H1 (cell line): ENCODE data around the gene STIM1. TPM values are rescaled to one million over a fixed set of nuclear protein-coding genes. Genes with fewer than 3 reads are reported as not detected.

Source experiments
- CTCF ChIA-PET: fragments of 300-600 bp; sonication (Branson Sonifier 250); formaldehyde crosslinking; loops from one replicate; lab custom pipeline; 2021; ENCODE audit not compliant: partially characterized antibody; lab: Charles Lee
- POLR2A ChIA-PET: fragments of 300-600 bp; sonication (Branson Sonifier 250); formaldehyde crosslinking; loops from one replicate; lab custom pipeline; 2021; ENCODE audit warnings: inconsistent platforms; ENCODE audit not compliant: partially characterized antibody; lab: Charles Lee
- DNase-seq, 2 experiments: peaks; one replicate each; pipeline versions ENCODE4 v3.0.0 to v3.0.0-alpha.2; 2010 to 2022; ENCODE audit warnings: low spot score in 2 of 2, low read depth in 1 of 2, mixed read lengths in 1 of 2
- FAIRE-seq: peaks from 2 replicates; lab custom pipeline; 2011; peaks lifted over from hg19 to GRCh38; lab: Jason Lieb, UNC
- H2AFZ ChIP-seq: 2 replicates; pipeline ENCODE4 v1.8.1; 2012; ENCODE audit warnings: low read length, inconsistent platforms
- H2AK5ac ChIP-seq: 2 replicates; pipeline ENCODE4 v1.6.1; 2013; ENCODE audit warnings: low read depth, low read length
- H2BK120ac ChIP-seq: replicated peaks from 2 replicates; pipeline ENCODE3; 2013; ENCODE audit warnings: low read depth, low read length, inconsistent platforms
- H2BK12ac ChIP-seq: 2 replicates; pipeline ENCODE4 v1.6.1; 2013; ENCODE audit warnings: low read depth, low read length
- H2BK15ac ChIP-seq: 2 replicates; pipeline ENCODE4 v1.6.1; 2013; ENCODE audit warnings: low read length
- H2BK20ac ChIP-seq: 2 replicates; pipeline ENCODE4 v1.6.1; 2013; ENCODE audit warnings: low read length
- H2BK5ac ChIP-seq: 2 replicates; pipeline ENCODE4 v1.6.1; 2013; ENCODE audit warnings: low read depth, low read length
- H3K14ac ChIP-seq: 2 replicates; pipeline ENCODE4 v1.6.1; 2013; ENCODE audit warnings: inconsistent platforms; ENCODE audit not compliant: insufficient read length
- H3K18ac ChIP-seq: 2 replicates; pipeline ENCODE4 v1.6.1; 2013; ENCODE audit warnings: low read length; ENCODE audit errors: extremely low read depth
- H3K23ac ChIP-seq: 2 replicates; pipeline ENCODE4 v1.6.1; 2013; ENCODE audit warnings: inconsistent platforms; ENCODE audit not compliant: insufficient read length
- H3K23me2 ChIP-seq: 2 replicates; pipeline ENCODE4 v1.6.1; 2013; ENCODE audit warnings: low read depth, low read length
- H3K27ac ChIP-seq: 2 replicates; pipeline ENCODE4 v1.6.1; 2011; ENCODE audit warnings: low read depth, low read length, inconsistent platforms
- H3K27me3 ChIP-seq, 4 experiments: replicated peaks in 1 of 4; 1 replicate in 1 of 4; 2 replicates in 3 of 4; pipeline versions ENCODE4 v1.6.1 to v1.8.1; 2011 to 2013; ENCODE audit warnings: low read length in 3 of 4, mild to moderate bottlenecking in 3 of 4, inconsistent platforms in 2 of 4, mixed read lengths in 2 of 4, moderate library complexity in 1 of 4; ENCODE audit not compliant: control insufficient read depth in 3 of 4, insufficient read depth in 3 of 4; ENCODE audit errors: extremely low read depth in 1 of 4
- H3K36me3 ChIP-seq, 4 experiments: 2 replicates each; pipeline versions ENCODE4 v1.6.1 to v1.8.1; 2011 to 2013; ENCODE audit warnings: mild to moderate bottlenecking in 4 of 4, low read length in 3 of 4, moderate library complexity in 2 of 4, control low read depth in 1 of 4, inconsistent platforms in 1 of 4; ENCODE audit not compliant: insufficient read depth in 4 of 4, control insufficient read depth in 2 of 4
- H3K4ac ChIP-seq: replicated peaks from 2 replicates; pipeline ENCODE3; 2013; ENCODE audit warnings: low read length, low read depth, mixed read lengths, inconsistent platforms; ENCODE audit not compliant: insufficient read length
- H3K4me1 ChIP-seq, 4 experiments: replicated peaks in 1 of 4; 1 replicate in 1 of 4; 2 replicates in 3 of 4; pipeline versions ENCODE4 v1.6.1 to v1.8.1; 2011 to 2013; ENCODE audit warnings: low read length in 3 of 4, inconsistent platforms in 2 of 4, mixed read lengths in 1 of 4; ENCODE audit not compliant: insufficient read depth in 4 of 4, control insufficient read depth in 3 of 4
- H3K4me2 ChIP-seq, 2 experiments: 2 replicates each; pipeline versions ENCODE4 v1.6.1 to v1.8.1; 2011 to 2013; ENCODE audit warnings: low read depth in 2 of 2, low read length in 2 of 2, control low read depth in 1 of 2, inconsistent platforms in 1 of 2, mild to moderate bottlenecking in 1 of 2; ENCODE audit not compliant: insufficient read depth in 1 of 2
- H3K4me3 ChIP-seq, 4 experiments: fragments of 200-600, 300-600 bp in 1 of 4; sonication (generic), shearing (Covaris generic), sonication (Bioruptor Twin) in 1 of 4; 2 replicates each; pipeline versions ENCODE4 v1.5.1 to v1.8.1; 2011 to 2016; ENCODE audit warnings: low read length in 4 of 4, low read depth in 3 of 4, control low read depth in 2 of 4, inconsistent platforms in 2 of 4, mild to moderate bottlenecking in 2 of 4, mixed read lengths in 1 of 4, moderate library complexity in 1 of 4; ENCODE audit not compliant: insufficient read depth in 2 of 4; ENCODE audit errors: extremely low read depth in 1 of 4
- H3K56ac ChIP-seq: replicated peaks from 2 replicates; pipeline ENCODE3; 2013; ENCODE audit warnings: low read depth, mild to moderate bottlenecking, mixed read lengths, low read length, inconsistent platforms; ENCODE audit not compliant: insufficient read length
- H3K79me1 ChIP-seq: 2 replicates; pipeline ENCODE4 v1.6.1; 2013; ENCODE audit warnings: low read depth, low read length, control low read depth
- H3K79me2 ChIP-seq, 2 experiments: 2 replicates each; pipeline versions ENCODE4 v1.6.1 to v1.8.1; 2012 to 2013; ENCODE audit warnings: low read length in 2 of 2, mild to moderate bottlenecking in 2 of 2, inconsistent platforms in 1 of 2; ENCODE audit not compliant: insufficient read depth in 2 of 2, control insufficient read depth in 1 of 2
- H3K9ac ChIP-seq, 4 experiments: replicated peaks in 1 of 4; 1 replicate in 1 of 4; 2 replicates in 3 of 4; pipeline versions ENCODE4 v1.6.1 to v1.8.1; 2011 to 2013; ENCODE audit warnings: low read depth in 3 of 4, low read length in 3 of 4, control low read depth in 2 of 4, mild to moderate bottlenecking in 2 of 4, moderate library complexity in 2 of 4, inconsistent platforms in 1 of 4; ENCODE audit errors: extremely low read depth in 1 of 4
- H3K9me3 ChIP-seq, 2 experiments: 2 replicates each; pipeline versions ENCODE4 v1.6.1 to v1.8.1; 2012 to 2013; ENCODE audit warnings: mild to moderate bottlenecking in 2 of 2, moderate library complexity in 2 of 2, control low read depth in 1 of 2, inconsistent platforms in 1 of 2, low read depth in 1 of 2, low read length in 1 of 2, mixed read lengths in 1 of 2; ENCODE audit not compliant: insufficient read depth in 2 of 2
- H4K20me1 ChIP-seq, 2 experiments: replicated peaks in 1 of 2; 2 replicates each; pipeline versions ENCODE3 to v1.8.1; 2011 to 2013; ENCODE audit warnings: inconsistent platforms in 2 of 2, low read length in 2 of 2, mild to moderate bottlenecking in 1 of 2; ENCODE audit not compliant: insufficient read depth in 2 of 2, control insufficient read depth in 1 of 2
- H4K5ac ChIP-seq: 2 replicates; pipeline ENCODE4 v1.6.1; 2013; ENCODE audit warnings: low read length, low read depth, mixed read lengths, inconsistent platforms; ENCODE audit not compliant: insufficient read length
- H4K8ac ChIP-seq: 2 replicates; pipeline ENCODE4 v1.8.0; 2013; ENCODE audit warnings: mild to moderate bottlenecking, moderate library complexity, low read length, inconsistent platforms; ENCODE audit not compliant: insufficient read depth; ENCODE audit errors: extremely low read depth
- H4K91ac ChIP-seq: replicated peaks from 2 replicates; pipeline ENCODE3; 2013; ENCODE audit warnings: low read length, mixed read lengths, inconsistent platforms; ENCODE audit not compliant: insufficient read length
- CBX8 ChIP-seq: fragments of 300-800, 300-1000 bp; sonication (generic); IDR thresholded peaks from 2 replicates; pipeline ENCODE4 v1.7.1; 2016; ENCODE audit warnings: low read depth, low read length, borderline replicate concordance
- CEBPB ChIP-seq: IDR thresholded peaks from 2 replicates; pipeline ENCODE4 v1.6.1; 2012; ENCODE audit warnings: low read depth, low read length
- CREB1 ChIP-seq: IDR thresholded peaks from 2 replicates; pipeline ENCODE4 v1.6.1; 2012; ENCODE audit warnings: inconsistent platforms
- EGR1 ChIP-seq: IDR thresholded peaks from 2 replicates; pipeline ENCODE4 v1.6.1; 2011; ENCODE audit warnings: low read depth, low read length, borderline replicate concordance
- JUN ChIP-seq: IDR thresholded peaks from 2 replicates; pipeline ENCODE4 v1.6.1; 2011; ENCODE audit warnings: low read depth, mild to moderate bottlenecking, improper control_type of control experiment, low read length
- KDM5A ChIP-seq: fragments of 200-600 bp; IDR thresholded peaks from 2 replicates; pipeline ENCODE4 v1.7.1; 2012; ENCODE audit warnings: mild to moderate bottlenecking, low read length, inconsistent platforms, mixed read lengths
- NRF1 ChIP-seq: IDR thresholded peaks from 2 replicates; pipeline ENCODE4 v1.6.1; 2011; ENCODE audit warnings: mild to moderate bottlenecking, low read depth, low read length, improper control_type of control experiment
- POU5F1 ChIP-seq: IDR thresholded peaks from 2 replicates; pipeline ENCODE4 v1.6.1; 2011; ENCODE audit warnings: low read depth, mild to moderate bottlenecking, low read length, moderate library complexity
- RBBP5 ChIP-seq: IDR thresholded peaks from 2 replicates; pipeline ENCODE4 v1.7.1; 2012; ENCODE audit warnings: low read depth, mild to moderate bottlenecking, inconsistent platforms, low read length, moderate library complexity, borderline replicate concordance
- RXRA ChIP-seq: IDR thresholded peaks from 2 replicates; pipeline ENCODE4 v1.6.1; 2011; ENCODE audit warnings: low read depth, mild to moderate bottlenecking, low read length, moderate library complexity; ENCODE audit not compliant: insufficient read depth
- SIRT6 ChIP-seq: IDR thresholded peaks from one replicate; pipeline ENCODE4 v1.7.1; 2012; ENCODE audit warnings: low read length, inconsistent platforms
- SP1 ChIP-seq: IDR thresholded peaks from 2 replicates; pipeline ENCODE4 v1.6.1; 2011; ENCODE audit warnings: low read depth, low read length
- SP2 ChIP-seq: IDR thresholded peaks from 2 replicates; pipeline ENCODE4 v1.6.1; 2012; ENCODE audit warnings: mild to moderate bottlenecking, low read length, inconsistent platforms
- SRF ChIP-seq: IDR thresholded peaks from 2 replicates; pipeline ENCODE4 v1.6.1; 2011; ENCODE audit warnings: mild to moderate bottlenecking, low read depth, low read length, moderate library complexity
- TCF12 ChIP-seq: IDR thresholded peaks from 2 replicates; pipeline ENCODE4 v1.6.1; 2011; ENCODE audit warnings: low read depth, mild to moderate bottlenecking, low read length
- WGBS, 2 experiments: shearing (Covaris generic) in 1 of 2; methylation state at CpG; one replicate each; pipeline versions ENCODE4 v1.1.6 to v1.1.7; 2013 to 2015; ENCODE audit warnings: low lambda C conversion rate in 2 of 2, mixed read lengths in 2 of 2, inconsistent platforms in 1 of 2, low coverage in 1 of 2, missing lambda C conversion rate in 1 of 2; ENCODE audit not compliant: insufficient replicate concordance in 2 of 2, insufficient coverage in 1 of 2, insufficient read length in 1 of 2; ENCODE audit errors: extremely low coverage in 1 of 2, missing lambda C conversion rate in 1 of 2; 5-methylcytosine and 5-hydroxymethylcytosine counted together
- polyA plus RNA-seq, 7 experiments: library from polyadenylated mRNA; depleted of rRNA in 3 of 7; stranded (reverse) in 5 of 7; unstranded in 2 of 7; fragments of >200 nt in 5 of 7; fragments of 200-250 nt in 2 of 7; gene quantifications; 1 replicate in 5 of 7; 2 replicates in 1 of 7; 4 replicates in 1 of 7; pipeline versions ENCODE4 v1.2.1 to v1.2.3, GENCODE V29; 2011 to 2013; ENCODE audit warnings: missing spikeins in 2 of 7, mixed read lengths in 2 of 7
- total RNA-seq: library from RNA; stranded (reverse); fragmentation: NEBNext Ultra II Directional; extraction: Animal tissue kit (Norgen Biotek cat#: 25700); gene quantifications from 2 replicates; pipeline ENCODE4 v1.2.1, GENCODE V29; 2021

Gene STIM1
- total and polyA plus RNA-seq, 2 of the 8 experiments (the other 6 are each of a cell fraction or from before 2014, with no cell fraction given): 11.1 to 12.2 TPM

GRCh38 chr11:3903207-3903896, 47.9 kb downstream of the STIM1 start:
- DNase-seq (no peak), FAIRE-seq (no peak)
- H3K27me3 ChIP-seq: no peaks in the 10 kb centered on the region
- no peak overlapping the region for H3K9ac ChIP-seq
- peaks cover 0 to 5% (median 0%) of the 10 kb centered on the region in 4 experiments; a peak in 1 of 7 replicates for H3K4me1 ChIP-seq
- no peak overlapping the region for H3K18ac ChIP-seq
- H3K4me2 ChIP-seq: no peak overlapping the region
- POLR2A ChIA-PET: no interaction called here
- CTCF ChIA-PET: interaction anchor here (0.8 to 2.6 kb wide), 3 partner anchors 21 to 49 kb away, joined by 4 to 14 read pairs (median 6); partner anchors contain the start of gene STIM1
- H2BK12ac ChIP-seq: no peak overlapping the region
- no peak overlapping the region for H2BK15ac ChIP-seq
- H4K91ac ChIP-seq: no peak overlapping the region
- H3K14ac ChIP-seq: no peak overlapping the region
- H2AK5ac ChIP-seq: no peak overlapping the region
- peaks cover 3 to 7% of the 10 kb centered on the region in 2 experiments; a peak in 2 of 4 replicates for H3K9me3 ChIP-seq
- no peak overlapping the region for H3K23ac ChIP-seq
- no peaks in the 10 kb centered on the region for H3K36me3 ChIP-seq
- H2BK120ac ChIP-seq: no peak overlapping the region
- peaks cover 3% of the 10 kb centered on the region; the same call in 1 of the 2 replicates for H3K79me1 ChIP-seq
- H4K5ac ChIP-seq: no peak overlapping the region
- no peak overlapping the region for H2BK20ac ChIP-seq
- no peak overlapping the region for H4K8ac ChIP-seq
- no peaks in the 10 kb centered on the region for H3K79me2 ChIP-seq
- H2BK5ac ChIP-seq: no peak overlapping the region
- no peak overlapping the region for H3K4me3 ChIP-seq
- peaks cover 0 to 2% of the 10 kb centered on the region in 2 experiments for H4K20me1 ChIP-seq
- H3K23me2 ChIP-seq: no peaks in the 10 kb centered on the region
- no peak overlapping the region for H3K27ac ChIP-seq
- 88% methylated on average over 1 of the region's 1 CpG; no CpG with 5 or more reads in 1 of the 2 experiments for WGBS, 2 experiments
- H3K4ac ChIP-seq: no peak overlapping the region
- no peak overlapping the region for H2AFZ ChIP-seq
- no peak overlapping the region for H3K56ac ChIP-seq
- TF ChIP-seq EGR1 (no peak), SRF (no peak), CREB1 (no peak), SIRT6 (no peak), NRF1 (no peak), SP2 (no peak), RBBP5 (no peak), KDM5A (no peak), CEBPB (no peak), JUN (no peak), TCF12 (no peak), RXRA (no peak), SP1 (no peak), CBX8 (no peak), POU5F1 (no peak)
